T47D (cell line): Measurements from ENCODE around the gene CRKL.

Experiments used
- DNase-seq, 2 experiments: peaks; one replicate each; pipeline versions ENCODE4 v3.0.0 to v3.0.0-alpha.2; 2011 to 2012; ENCODE audit warnings: low read depth in 1 of 2, low spot score in 1 of 2
- JUND ChIP-seq: IDR thresholded peaks from 2 replicates; pipeline ENCODE4 v1.6.1; 2012; ENCODE audit warnings: low read depth
- in situ Hi-C: cut with HindIII; loops from 2 replicates; pipeline ENCODE4 v1.10.0; 2016; ENCODE audit warnings: low sequenced_read_pairs, low pct_unique_long_range_greater_than_20kb

Gene CRKL

GRCh38 chr22:20999350-21000206, 82.4 kb downstream of the CRKL start:
- DNase-seq, result no peak
- TF ChIP-seq JUND, result no peak
- in situ Hi-C loops, result no loop called here

GRCh38 chr22:21000207-21000986, 83.2 kb downstream of the CRKL start:
- no peak for DNase-seq
- in situ Hi-C loops, result no loop called here
- no peak for TF ChIP-seq JUND

GRCh38 chr22:21000987-21001600, 83.9 kb downstream of the CRKL start:
- no peak for TF ChIP-seq JUND
- DNase-seq, result no peak
- in situ Hi-C loops, result no loop called here

GRCh38 chr22:21001601-21002325, 84.6 kb downstream of the CRKL start, which contains the start of gene THAP7:
Gene THAP7 (minus strand): TSS chr22:21002118. CDS start chr22:21001911, 207 bp downstream.
- in situ Hi-C loops, result no loop called here
- peak; percentile 81 to 94 for DNase-seq
- no peak for TF ChIP-seq JUND
